ENCODE results near the gene RBM11.

RBM11 gene

GRCh38 chr21:14243461-14243860 is 27.5 kb downstream of the RBM11 start:
- TF ChIP-seq BACH2 (CRISPR knock-in tag; IDR thresholded peaks at IDR 0.05; ENCODE audit: borderline replicate concordance): no peak
- no peak for TF ChIP-seq PATZ1 (CRISPR knock-in tag; IDR thresholded peaks at IDR 0.05; ENCODE audit: borderline replicate concordance)
- no peak for TF ChIP-seq TOX (CRISPR knock-in tag; IDR thresholded peaks at IDR 0.05; ENCODE audit: borderline replicate concordance)
- TF ChIP-seq POU6F1 (CRISPR knock-in tag; IDR thresholded peaks at IDR 0.05; ENCODE audit: borderline replicate concordance, low read depth): no peak
- ATAC-seq: no peak

- no peak for ATAC-seq
- TF ChIP-seq TOX (CRISPR knock-in tag; IDR thresholded peaks at IDR 0.05; ENCODE audit: borderline replicate concordance) (no peak), RARB (CRISPR knock-in tag; IDR thresholded peaks at IDR 0.05) (no peak), CSDC2 (CRISPR knock-in tag; IDR thresholded peaks at IDR 0.05) (no peak)
Observed at GRCh38 chr21:14243874-14244273, 27.9 kb downstream of the RBM11 start.

GRCh38 chr21:14244911-14245310 is 29.0 kb downstream of the RBM11 start:
- no peak for ATAC-seq

GRCh38 chr21:14245711-14246110 is 29.8 kb downstream of the RBM11 start:
- no peak for ATAC-seq
- no peak for TF ChIP-seq TCF4 (CRISPR knock-in tag; IDR thresholded peaks at IDR 0.05; ENCODE audit: borderline replicate concordance)
- TF ChIP-seq PPARA (CRISPR knock-in tag; IDR thresholded peaks at IDR 0.05; ENCODE audit: borderline replicate concordance): no peak
- no peak for TF ChIP-seq OSR1 (CRISPR knock-in tag; IDR thresholded peaks at IDR 0.05)
- no peak for TF ChIP-seq CSRNP3 (CRISPR knock-in tag; IDR thresholded peaks at IDR 0.05)
- TF ChIP-seq SNAI2 (CRISPR knock-in tag; IDR thresholded peaks at IDR 0.05): no peak
- TF ChIP-seq ZC3H10 (CRISPR knock-in tag; IDR thresholded peaks at IDR 0.05): no peak
- TF ChIP-seq TOX (CRISPR knock-in tag; IDR thresholded peaks at IDR 0.05; ENCODE audit: borderline replicate concordance): no peak
- no peak for TF ChIP-seq ISL1 (CRISPR knock-in tag; IDR thresholded peaks at IDR 0.05)
- TF ChIP-seq CSDC2 (CRISPR knock-in tag; IDR thresholded peaks at IDR 0.05): no peak
- no peak for TF ChIP-seq BACH2 (CRISPR knock-in tag; IDR thresholded peaks at IDR 0.05; ENCODE audit: borderline replicate concordance)

More at GRCh38 chr21:14244911-14245310, 29.0 kb downstream of the RBM11 start:
- no peak for TF ChIP-seq TCF4 (CRISPR knock-in tag; IDR thresholded peaks at IDR 0.05; ENCODE audit: borderline replicate concordance)
- no peak for TF ChIP-seq ZFP3 (CRISPR knock-in tag; IDR thresholded peaks at IDR 0.05)
- TF ChIP-seq CSDC2 (CRISPR knock-in tag; IDR thresholded peaks at IDR 0.05): no peak
- no peak for TF ChIP-seq PATZ1 (CRISPR knock-in tag; IDR thresholded peaks at IDR 0.05; ENCODE audit: borderline replicate concordance)

- no peak for ATAC-seq
- TF ChIP-seq ZFP3 (CRISPR knock-in tag; IDR thresholded peaks at IDR 0.05): no peak
- TF ChIP-seq SNAI2 (CRISPR knock-in tag; IDR thresholded peaks at IDR 0.05): no peak
- no peak for TF ChIP-seq ESRRG (CRISPR knock-in tag; IDR thresholded peaks at IDR 0.05)
- no peak for TF ChIP-seq ISL1 (CRISPR knock-in tag; IDR thresholded peaks at IDR 0.05)
- no peak for TF ChIP-seq ZC3H10 (CRISPR knock-in tag; IDR thresholded peaks at IDR 0.05)
- no peak for TF ChIP-seq CSDC2 (CRISPR knock-in tag; IDR thresholded peaks at IDR 0.05)
- no peak for TF ChIP-seq RARB (CRISPR knock-in tag; IDR thresholded peaks at IDR 0.05)
- TF ChIP-seq ZNF8 (CRISPR knock-in tag; IDR thresholded peaks at IDR 0.05): no peak
- TF ChIP-seq ZNF565 (CRISPR knock-in tag; conservative IDR thresholded peaks at IDR 0.05; ENCODE audit: low read depth): no peak
- TF ChIP-seq ZFP30 (CRISPR knock-in tag; IDR thresholded peaks at IDR 0.05): no peak
- TF ChIP-seq TOX (CRISPR knock-in tag; IDR thresholded peaks at IDR 0.05; ENCODE audit: borderline replicate concordance): no peak
- TF ChIP-seq BACH2 (CRISPR knock-in tag; IDR thresholded peaks at IDR 0.05; ENCODE audit: borderline replicate concordance): no peak
- TF ChIP-seq OSR1 (CRISPR knock-in tag; IDR thresholded peaks at IDR 0.05): no peak
- no peak for TF ChIP-seq CSRNP3 (CRISPR knock-in tag; IDR thresholded peaks at IDR 0.05)
- TF ChIP-seq PATZ1 (CRISPR knock-in tag; IDR thresholded peaks at IDR 0.05; ENCODE audit: borderline replicate concordance): no peak
- no peak for TF ChIP-seq POU6F1 (CRISPR knock-in tag; IDR thresholded peaks at IDR 0.05; ENCODE audit: borderline replicate concordance, low read depth)
- no peak for TF ChIP-seq ARNTL (CRISPR knock-in tag; IDR thresholded peaks at IDR 0.05; ENCODE audit: borderline replicate concordance, low read depth)
Observed at GRCh38 chr21:14251336-14251735, 35.4 kb downstream of the RBM11 start.
